H9 (cell line): ENCODE results near the gene IDUA. TPM values are rescaled to one million over a fixed set of nuclear protein-coding genes. Genes with fewer than 3 reads are reported as not detected.

Experiments used
- DNase-seq: peaks from one replicate; pipeline ENCODE4 v3.0.0-alpha.2; 2017
- H2AFZ ChIP-seq: one replicate; pipeline ENCODE4 v1.6.1; 2013; ENCODE audit warnings: mild to moderate bottlenecking, low read length, control low read depth, moderate library complexity
- H2AK5ac ChIP-seq: 2 replicates; pipeline ENCODE4 v1.6.1; 2013; ENCODE audit warnings: low read length, control low read depth, mixed read lengths; ENCODE audit not compliant: insufficient read length
- H2BK120ac ChIP-seq: one replicate; pipeline ENCODE4 v1.6.1; 2013; ENCODE audit warnings: low read depth, mild to moderate bottlenecking, low read length, control low read depth, inconsistent platforms; ENCODE audit not compliant: poor library complexity, severe bottlenecking
- H2BK12ac ChIP-seq: 2 replicates; pipeline ENCODE4 v1.6.1; 2013; ENCODE audit warnings: low read length, control low read depth, mixed read lengths, low read depth; ENCODE audit not compliant: insufficient read length
- H2BK15ac ChIP-seq: 2 replicates; pipeline ENCODE4 v1.6.1; 2013; ENCODE audit warnings: low read depth, low read length, control low read depth
- H2BK20ac ChIP-seq: one replicate; pipeline ENCODE4 v1.6.1; 2013; ENCODE audit warnings: low read depth, mild to moderate bottlenecking, low read length, control low read depth, inconsistent platforms; ENCODE audit not compliant: poor library complexity, severe bottlenecking
- H2BK5ac ChIP-seq: 2 replicates; pipeline ENCODE4 v1.6.1; 2013; ENCODE audit warnings: low read length, control low read depth, mixed read lengths; ENCODE audit not compliant: insufficient read length
- H3K14ac ChIP-seq: 2 replicates; pipeline ENCODE4 v1.6.1; 2013; ENCODE audit warnings: low read length, control low read depth; ENCODE audit not compliant: insufficient read depth
- H3K18ac ChIP-seq: 2 replicates; pipeline ENCODE4 v1.6.1; 2013; ENCODE audit warnings: low read depth, mild to moderate bottlenecking, mixed read lengths, low read length, control low read depth; ENCODE audit not compliant: insufficient read length
- H3K23ac ChIP-seq: 2 replicates; pipeline ENCODE4 v1.6.1; 2013; ENCODE audit warnings: low read length, control low read depth, mixed read lengths, low read depth; ENCODE audit not compliant: insufficient read length
- H3K23me2 ChIP-seq: 2 replicates; pipeline ENCODE4 v1.6.1; 2013; ENCODE audit warnings: low read depth, mild to moderate bottlenecking, mixed read lengths, low read length, control low read depth; ENCODE audit not compliant: insufficient read length, poor library complexity, severe bottlenecking
- H3K27ac ChIP-seq: 2 replicates; pipeline ENCODE4 v1.5.1; 2013; ENCODE audit warnings: low read length, control low read depth, mixed read lengths, low read depth; ENCODE audit not compliant: insufficient read length
- H3K27me3 ChIP-seq: 2 replicates; pipeline ENCODE4 v1.6.1; 2013; ENCODE audit warnings: low read length, control low read depth, inconsistent platforms; ENCODE audit not compliant: insufficient read depth
- H3K4ac ChIP-seq: 2 replicates; pipeline ENCODE4 v1.6.1; 2013; ENCODE audit warnings: low read depth, mild to moderate bottlenecking, control low read depth, inconsistent platforms, low read length, moderate library complexity
- H3K4me1 ChIP-seq: 2 replicates; pipeline ENCODE4 v1.6.1; 2013; ENCODE audit warnings: low read length, control low read depth, inconsistent platforms; ENCODE audit not compliant: insufficient read depth
- H3K4me2 ChIP-seq: 2 replicates; pipeline ENCODE4 v1.6.1; 2013; ENCODE audit warnings: low read length, control low read depth, mixed read lengths; ENCODE audit not compliant: insufficient read length, insufficient read depth
- H3K56ac ChIP-seq: 2 replicates; pipeline ENCODE4 v1.6.1; 2013; ENCODE audit warnings: low read depth, mild to moderate bottlenecking, mixed read lengths, low read length, control low read depth; ENCODE audit not compliant: insufficient read length
- H3K79me1 ChIP-seq: 2 replicates; pipeline ENCODE4 v1.6.1; 2013; ENCODE audit warnings: low read depth, mild to moderate bottlenecking, moderate library complexity, low read length, control low read depth, inconsistent platforms; ENCODE audit not compliant: insufficient read depth, poor library complexity, severe bottlenecking
- H3K79me2 ChIP-seq: 2 replicates; pipeline ENCODE4 v1.6.1; 2013; ENCODE audit warnings: low read length, control low read depth, inconsistent platforms; ENCODE audit not compliant: insufficient read depth
- H3K9ac ChIP-seq: 2 replicates; pipeline ENCODE4 v1.6.1; 2013; ENCODE audit warnings: low read length, control low read depth, mixed read lengths; ENCODE audit not compliant: insufficient read length; ENCODE audit errors: extremely low read depth
- H3K9me3 ChIP-seq: one replicate; pipeline ENCODE4 v1.6.1; 2013; ENCODE audit warnings: low read depth, low read length, inconsistent platforms; ENCODE audit not compliant: control insufficient read depth
- H3T11ph ChIP-seq: one replicate; pipeline ENCODE4 v1.6.1; 2013; ENCODE audit warnings: mild to moderate bottlenecking, low read length, control low read depth, inconsistent platforms
- H4K20me1 ChIP-seq: one replicate; pipeline ENCODE4 v1.6.1; 2013; ENCODE audit not compliant: control insufficient read depth, insufficient read length, insufficient read depth
- H4K5ac ChIP-seq: 2 replicates; pipeline ENCODE4 v1.6.1; 2013; ENCODE audit warnings: low read depth, mild to moderate bottlenecking, mixed read lengths, low read length, control low read depth; ENCODE audit not compliant: insufficient read length
- H4K8ac ChIP-seq: replicated peaks from 2 replicates; pipeline ENCODE4 v1.6.1; 2013; ENCODE audit warnings: low read length, control low read depth, mixed read lengths, low read depth; ENCODE audit not compliant: insufficient read length
- H4K91ac ChIP-seq: 2 replicates; pipeline ENCODE4 v1.6.1; 2013; ENCODE audit warnings: low read depth, mild to moderate bottlenecking, moderate library complexity, mixed read lengths, low read length, control low read depth; ENCODE audit not compliant: insufficient read length
- H3K27ac Mint-ChIP-seq, 3 experiments: 2 replicates in 2 of 3; 3 replicates in 1 of 3; pipeline ENCODE4 v1.8.0; 2020 to 2021; ENCODE audit warnings: mixed read lengths in 3 of 3, mild to moderate bottlenecking in 1 of 3, moderate library complexity in 1 of 3
- H3K27me3 Mint-ChIP-seq: 2 replicates; pipeline ENCODE4 v1.8.0; 2021; ENCODE audit warnings: low read depth, mild to moderate bottlenecking, moderate library complexity, mixed read lengths
- H3K36me3 Mint-ChIP-seq, 3 experiments: 2 replicates in 2 of 3; 3 replicates in 1 of 3; pipeline ENCODE4 v1.8.0; 2020 to 2021; ENCODE audit warnings: low read depth in 3 of 3, mixed read lengths in 3 of 3; ENCODE audit not compliant: insufficient read depth in 1 of 3
- H3K4me1 Mint-ChIP-seq, 2 experiments: 2 replicates each; pipeline ENCODE4 v1.8.0; 2020; ENCODE audit warnings: mixed read lengths in 2 of 2
- H3K4me3 Mint-ChIP-seq, 2 experiments: 2 replicates in 1 of 2; 3 replicates in 1 of 2; pipeline ENCODE4 v1.8.0; 2020 to 2021; ENCODE audit warnings: mild to moderate bottlenecking in 2 of 2, mixed read lengths in 2 of 2, moderate library complexity in 1 of 2
- H3K9me3 Mint-ChIP-seq, 2 experiments: 2 replicates in 1 of 2; 3 replicates in 1 of 2; pipeline ENCODE4 v1.8.0; 2020; ENCODE audit warnings: mild to moderate bottlenecking in 2 of 2, mixed read lengths in 2 of 2, moderate library complexity in 1 of 2
- WGBS: extraction: QIAGEN DNeasy Blood & Tissue Kit; methylation state at CpG from one replicate; pipeline ENCODE4 v1.1.7; 2013; ENCODE audit warnings: missing lambda C conversion rate, low lambda C conversion rate, mixed read lengths; ENCODE audit not compliant: insufficient read length; ENCODE audit errors: extremely low coverage; 5-methylcytosine and 5-hydroxymethylcytosine counted together
- total RNA-seq: library from RNA; stranded (reverse); gene quantifications from 2 replicates; pipeline ENCODE4 v1.2.1, GENCODE V29; 2021
- TF ChIP-seq, protein P1 (sequence below): fragments of 200-600 bp; sonication (generic); conservative IDR thresholded peaks from 3 replicates; pipeline ENCODE4 v1.8.0; 2021; ENCODE audit warnings: antibody characterized with exemption, mild to moderate bottlenecking

IDUA gene
- total RNA-seq, 1 experiment from 2014 or later, result 14.5 TPM

- peaks cover 14% of the 10 kb centered on the region for H3K27me3 Mint-ChIP-seq
- Histone ChIP-seq H3K27me3 (no peaks in the 10 kb centered on the region), H3K56ac (no peak overlapping the region), H2AK5ac (no peak overlapping the region), H3K4ac (no peak overlapping the region), H4K20me1 (no peaks in the 10 kb centered on the region), H2BK20ac (no peak overlapping the region), H3K23ac (no peak overlapping the region), H3K27ac (no peak overlapping the region), H2BK12ac (no peak overlapping the region), H3K9ac (no peak overlapping the region), H2BK120ac (no peak overlapping the region), H3K14ac (no peak overlapping the region), H3K79me1 (no peaks in the 10 kb centered on the region), H3K4me2 (no peak overlapping the region), H3K18ac (no peak overlapping the region), H2BK15ac (no peak overlapping the region), H4K91ac (no peak overlapping the region), H3T11ph (no peak overlapping the region), H3K9me3 (no peaks in the 10 kb centered on the region), H3K79me2 (no peaks in the 10 kb centered on the region), H4K8ac (no peak overlapping the region), H3K4me1 (no peaks in the 10 kb centered on the region; the same call in 1 of the 2 replicates), H2AFZ (no peak overlapping the region), H3K23me2 (no peaks in the 10 kb centered on the region), H4K5ac (no peak overlapping the region), H2BK5ac (no peak overlapping the region)
- H3K4me3 Mint-ChIP-seq, result peak overlapping the region in 1 of 2 experiments; percentile 67; a peak in 3 of 5 replicates
- peaks cover 12 to 20% of the 10 kb centered on the region in 2 experiments for H3K4me1 Mint-ChIP-seq
- TF ChIP-seq, protein P1, sequence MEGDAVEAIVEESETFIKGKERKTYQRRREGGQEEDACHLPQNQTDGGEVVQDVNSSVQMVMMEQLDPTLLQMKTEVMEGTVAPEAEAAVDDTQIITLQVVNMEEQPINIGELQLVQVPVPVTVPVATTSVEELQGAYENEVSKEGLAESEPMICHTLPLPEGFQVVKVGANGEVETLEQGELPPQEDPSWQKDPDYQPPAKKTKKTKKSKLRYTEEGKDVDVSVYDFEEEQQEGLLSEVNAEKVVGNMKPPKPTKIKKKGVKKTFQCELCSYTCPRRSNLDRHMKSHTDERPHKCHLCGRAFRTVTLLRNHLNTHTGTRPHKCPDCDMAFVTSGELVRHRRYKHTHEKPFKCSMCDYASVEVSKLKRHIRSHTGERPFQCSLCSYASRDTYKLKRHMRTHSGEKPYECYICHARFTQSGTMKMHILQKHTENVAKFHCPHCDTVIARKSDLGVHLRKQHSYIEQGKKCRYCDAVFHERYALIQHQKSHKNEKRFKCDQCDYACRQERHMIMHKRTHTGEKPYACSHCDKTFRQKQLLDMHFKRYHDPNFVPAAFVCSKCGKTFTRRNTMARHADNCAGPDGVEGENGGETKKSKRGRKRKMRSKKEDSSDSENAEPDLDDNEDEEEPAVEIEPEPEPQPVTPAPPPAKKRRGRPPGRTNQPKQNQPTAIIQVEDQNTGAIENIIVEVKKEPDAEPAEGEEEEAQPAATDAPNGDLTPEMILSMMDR, result no peak
- no peak for DNase-seq
- no peaks in the 10 kb centered on the region; a peak in 1 of 7 replicates for H3K36me3 Mint-ChIP-seq
- H3K27ac Mint-ChIP-seq, result no peak overlapping the region
- no CpG with 5 or more reads among the region's 9 CpGs for WGBS
- no peaks in the 10 kb centered on the region for H3K9me3 Mint-ChIP-seq
Observed at GRCh38 chr4:946103-946450, 40.8 kb upstream of the IDUA start.
